NCI-H1930 (cell line): ENCODE results near the gene EIF5A.

Source experiments
- DNase-seq, 2 experiments: peaks; one replicate each; lab custom pipeline; 2025; lab: John Stamatoyannopoulos, UW

EIF5A gene

GRCh38 chr17:7313088-7313889 lies 5.9 kb downstream of the EIF5A start:
- no peak for DNase-seq

- no peak for DNase-seq
Measured at GRCh38 chr17:7313890-7314718, 6.7 kb downstream of the EIF5A start.

- DNase-seq, result peak; percentile 80 to 87
Measured at GRCh38 chr17:7314719-7315569, 7.5 kb downstream of the EIF5A start, which contains the start of gene GPS2. Gene GPS2 (minus strand): TSS chr17:7315360. CDS start chr17:7315052, 308 bp downstream.

- no peak for DNase-seq
Measured at GRCh38 chr17:7315570-7316235, 8.3 kb downstream of the EIF5A start.

- DNase-seq, result no peak
Measured at GRCh38 chr17:7317161-7317803, 9.9 kb downstream of the EIF5A start.

- DNase-seq, result no peak
Measured at GRCh38 chr17:7318121-7318860, 10.9 kb downstream of the EIF5A start.

- no peak for DNase-seq
Measured at GRCh38 chr17:7321466-7321865, 14.0 kb downstream of the EIF5A start.

GRCh38 chr17:7322520-7323194 lies 15.2 kb downstream of the EIF5A start:
- no peak for DNase-seq

GRCh38 chr17:7323731-7324437 lies 16.5 kb downstream of the EIF5A start:
- peak in 1 of 2 experiments; percentile 42 for DNase-seq

- no peak for DNase-seq
Measured at GRCh38 chr17:7324438-7324779, 17.0 kb downstream of the EIF5A start.

- no peak for DNase-seq
Measured at GRCh38 chr17:7325031-7325528, 17.7 kb downstream of the EIF5A start.

GRCh38 chr17:7326186-7326585 lies 18.8 kb downstream of the EIF5A start:
- no peak for DNase-seq

GRCh38 chr17:7327056-7327455 lies 19.6 kb downstream of the EIF5A start:
- DNase-seq, result no peak

GRCh38 chr17:7327501-7327900 lies 20.1 kb downstream of the EIF5A start:
- no peak for DNase-seq

GRCh38 chr17:7328009-7328408 lies 20.6 kb downstream of the EIF5A start:
- no peak for DNase-seq

- no peak for DNase-seq
Measured at GRCh38 chr17:7328840-7329373, 21.5 kb downstream of the EIF5A start, which contains the start of gene NEURL4. Gene NEURL4 (minus strand): TSS chr17:7329335. CDS start chr17:7329312, 23 bp downstream.

GRCh38 chr17:7329374-7329996 lies 22.1 kb downstream of the EIF5A start:
- peak; percentile 99 for DNase-seq

- peak; percentile 71 to 86 for DNase-seq
Measured at GRCh38 chr17:7329997-7330637, 22.7 kb downstream of the EIF5A start.
